GM19238 (cell line): ENCODE data around the gene ACTA2.

Experiments used
- DNase-seq: peaks from one replicate; pipeline ENCODE4 v3.0.0; 2011; ENCODE audit warnings: low spot score; ENCODE audit not compliant: insufficient read length

ACTA2 gene

GRCh38 chr10:88981435-88981834 is 28.9 kb upstream of the ACTA2 start:
- no peak for DNase-seq

GRCh38 chr10:88980800-88981199 is 28.2 kb upstream of the ACTA2 start:
- no peak for DNase-seq

GRCh38 chr10:88980247-88980646 is 27.7 kb upstream of the ACTA2 start:
- DNase-seq = no peak

GRCh38 chr10:88979603-88980002 is 27.0 kb upstream of the ACTA2 start:
- DNase-seq = no peak

GRCh38 chr10:88979153-88979562 is 26.6 kb upstream of the ACTA2 start:
- DNase-seq = no peak

GRCh38 chr10:88978463-88978862 is 25.9 kb upstream of the ACTA2 start:
- no peak for DNase-seq

- DNase-seq = no peak
Observed at GRCh38 chr10:88975377-88975720, 22.8 kb upstream of the ACTA2 start.

GRCh38 chr10:88974446-88975376 is 22.1 kb upstream of the ACTA2 start:
- DNase-seq = no peak

GRCh38 chr10:88974012-88974411 is 21.4 kb upstream of the ACTA2 start:
- DNase-seq = no peak

- DNase-seq = no peak
Observed at GRCh38 chr10:88971221-88972061, 18.9 kb upstream of the ACTA2 start.

- no peak for DNase-seq
Observed at GRCh38 chr10:88968391-88968790, 15.8 kb upstream of the ACTA2 start.

- DNase-seq = no peak
Observed at GRCh38 chr10:88966797-88967196, 14.2 kb upstream of the ACTA2 start.

GRCh38 chr10:88964869-88965415 is 12.4 kb upstream of the ACTA2 start:
- no peak for DNase-seq

- no peak for DNase-seq
Observed at GRCh38 chr10:88964360-88964759, 11.8 kb upstream of the ACTA2 start.

GRCh38 chr10:88963318-88963717 is 10.7 kb upstream of the ACTA2 start:
- DNase-seq = no peak

- no peak for DNase-seq
Observed at GRCh38 chr10:88962336-88962735, 9.8 kb upstream of the ACTA2 start.

GRCh38 chr10:88961266-88961665 is 8.7 kb upstream of the ACTA2 start:
- no peak for DNase-seq

GRCh38 chr10:88960802-88961201 is 8.2 kb upstream of the ACTA2 start:
- DNase-seq = no peak

- DNase-seq = no peak
Observed at GRCh38 chr10:88958721-88959120, 6.1 kb upstream of the ACTA2 start.

- no peak for DNase-seq
Observed at GRCh38 chr10:88957381-88957780, 4.8 kb upstream of the ACTA2 start.

GRCh38 chr10:88954458-88955083 is 2.0 kb upstream of the ACTA2 start:
- no peak for DNase-seq

- no peak for DNase-seq
Observed at GRCh38 chr10:88953662-88954061, 1.1 kb upstream of the ACTA2 start.
